Tibial nerve (tissue), 4 donors: ENCODE results near the gene CDCP1. TPM values are rescaled to one million over a fixed set of nuclear protein-coding genes. Genes with fewer than 3 reads are reported as not detected.
"Not testable (repeated sequence)": the region's sequence is repeated elsewhere in the genome, so short reads cannot be mapped to it uniquely, and the experiment has no call there.

Source experiments
- DNase-seq, 2 donors: peaks; one replicate each; pipeline ENCODE4 v3.0.0-alpha.2; 2019; ENCODE audit warnings: low spot score in 2 of 2
- H3K27ac ChIP-seq, 4 donors: fragments of 200-600 bp; sonication (generic) in 3 of 4; one replicate each; pipeline ENCODE4 v1.5.1; 2017 to 2019; ENCODE audit warnings: mild to moderate bottlenecking in 1 of 4
- H3K27me3 ChIP-seq, 2 donors: fragments of 200-600 bp; sonication (generic) in 1 of 2; one replicate each; pipeline versions ENCODE4 v1.5.1 to v1.6.0; 2017 to 2019
- H3K36me3 ChIP-seq, 3 donors: fragments of 200-600 bp; sonication (generic); one replicate each; pipeline ENCODE4 v1.5.1; 2018 to 2019
- H3K4me1 ChIP-seq, 4 donors: fragments of 200-600 bp; sonication (generic) in 3 of 4; one replicate each; pipeline ENCODE4 v1.5.1; 2017 to 2019
- H3K4me3 ChIP-seq, 4 donors: fragments of 200-600 bp; sonication (generic) in 3 of 4; one replicate each; pipeline ENCODE4 v1.5.1; 2017 to 2019; ENCODE audit warnings: mild to moderate bottlenecking in 1 of 4, moderate library complexity in 1 of 4
- H3K9me3 ChIP-seq, 4 donors: fragments of 200-600 bp; sonication (generic) in 3 of 4; one replicate each; pipeline ENCODE4 v1.5.1; 2017 to 2019
- CTCF ChIP-seq, 5 experiments: fragments of 200-600 bp in 3 of 5; fragments of 450-650 bp in 2 of 5; sonication (generic) in 3 of 5; IDR thresholded peaks; one replicate each; pipeline ENCODE4 v1.5.1; 2016 to 2019; ENCODE audit warnings: antibody characterized with exemption in 5 of 5, mild to moderate bottlenecking in 3 of 5, moderate library complexity in 2 of 5
- EP300 ChIP-seq, 2 donors: sonication (generic); formaldehyde crosslinking; IDR thresholded peaks; one replicate each; pipeline ENCODE4 v1.6.1; 2017; ENCODE audit warnings: antibody characterized with exemption in 2 of 2, mild to moderate bottlenecking in 1 of 2
- POLR2A ChIP-seq, 2 donors: fragments of 450-650 bp; IDR thresholded peaks; one replicate each; pipeline ENCODE4 v1.6.1; 2017; ENCODE audit warnings: antibody characterized with exemption in 2 of 2, mild to moderate bottlenecking in 2 of 2, moderate library complexity in 2 of 2
- WGBS, 2 donors: methylation state at CpG; one replicate each; pipeline ENCODE4 v1.1.5; 2018; 5-methylcytosine and 5-hydroxymethylcytosine counted together
- total RNA-seq, 4 donors: library from RNA; depleted of rRNA; stranded (reverse); fragments of >200 nt; gene quantifications; one replicate each; pipeline ENCODE4 v1.1.0, GENCODE V29; 2016

Gene CDCP1
- total RNA-seq, 4 donors from 2014 or later, result 0.20 to 3.0 (median 1.2) TPM

GRCh38 chr3:45079715-45080114, 66.5 kb downstream of the CDCP1 start:
- Histone ChIP-seq H3K27ac (no peak overlapping the region), H3K27me3 (no peaks in the 10 kb centered on the region), H3K9me3 (no peaks in the 10 kb centered on the region), H3K4me1 (peaks cover 0 to 13% (median 0%) of the 10 kb centered on the region in 4 donors), H3K4me3 (no peak overlapping the region), H3K36me3 (no peaks in the 10 kb centered on the region)
- WGBS, 2 donors, result 81 to 82% methylated on average over 1 of the region's 1 CpG
- DNase-seq, result no peak
- TF ChIP-seq CTCF (IDR thresholded peaks at IDR 0.05), result no peak
- TF ChIP-seq EP300 (IDR thresholded peaks at IDR 0.05), result no peak

- H3K27ac ChIP-seq, result no peak overlapping the region
- peaks cover 0 to 13% (median 0%) of the 10 kb centered on the region in 4 donors for H3K4me1 ChIP-seq
- no peak overlapping the region for H3K4me3 ChIP-seq
- no peaks in the 10 kb centered on the region for H3K9me3 ChIP-seq
- no peaks in the 10 kb centered on the region for H3K27me3 ChIP-seq
- H3K36me3 ChIP-seq, result no peaks in the 10 kb centered on the region
- DNase-seq, result no peak
- 75 to 82% methylated on average over 8 of the region's 8 CpGs for WGBS, 2 donors
- TF ChIP-seq CTCF (IDR thresholded peaks at IDR 0.05) (no peak), POLR2A (IDR thresholded peaks at IDR 0.05) (no peak), EP300 (IDR thresholded peaks at IDR 0.05) (no peak)
Measured at GRCh38 chr3:45078910-45079522, 67.2 kb downstream of the CDCP1 start.

- H3K4me1 ChIP-seq, result peaks cover 0 to 13% (median 0%) of the 10 kb centered on the region in 4 donors
- H3K36me3 ChIP-seq, H3K9me3 ChIP-seq, H3K27me3 ChIP-seq, DNase-seq, H3K27ac ChIP-seq, H3K4me3 ChIP-seq: not testable (repeated sequence)
- WGBS, 2 donors, result 83 to 100% methylated on average over 1 of the region's 1 CpG
Measured at GRCh38 chr3:45078256-45078655, 67.9 kb downstream of the CDCP1 start.

GRCh38 chr3:45075821-45076625, 70.2 kb downstream of the CDCP1 start:
- 53 to 54% methylated on average over 11 of the region's 11 CpGs for WGBS, 2 donors
- no peak overlapping the region for H3K27ac ChIP-seq
- no peak for DNase-seq
- no peaks in the 10 kb centered on the region for H3K36me3 ChIP-seq
- TF ChIP-seq CTCF (IDR thresholded peaks at IDR 0.05), result no peak
- TF ChIP-seq EP300 (IDR thresholded peaks at IDR 0.05), result no peak
- no peak for TF ChIP-seq POLR2A (IDR thresholded peaks at IDR 0.05)
- no peaks in the 10 kb centered on the region for H3K9me3 ChIP-seq
- no peaks in the 10 kb centered on the region for H3K4me1 ChIP-seq
- H3K4me3 ChIP-seq, result no peak overlapping the region
- no peaks in the 10 kb centered on the region for H3K27me3 ChIP-seq

- H3K27ac ChIP-seq, result no peak overlapping the region
- no peaks in the 10 kb centered on the region for H3K4me1 ChIP-seq
- TF ChIP-seq POLR2A (IDR thresholded peaks at IDR 0.05), result no peak
- TF ChIP-seq CTCF (IDR thresholded peaks at IDR 0.05), result no peak
- TF ChIP-seq EP300 (IDR thresholded peaks at IDR 0.05), result no peak
- H3K4me3 ChIP-seq, result no peak overlapping the region
- H3K36me3 ChIP-seq, result no peaks in the 10 kb centered on the region
- H3K27me3 ChIP-seq, result no peaks in the 10 kb centered on the region
- DNase-seq, result no peak
- H3K9me3 ChIP-seq, result no peaks in the 10 kb centered on the region
Measured at GRCh38 chr3:45071075-45071474, 75.1 kb downstream of the CDCP1 start.
